Measurements from ENCODE around the gene GTF2F1. TPM values are rescaled to one million over a fixed set of nuclear protein-coding genes. Genes with fewer than 3 reads are reported as not detected.

Gene GTF2F1
- total RNA-seq, 6 experiments from 2014 or later, result 70.4 to 75.1 (median 71.4) TPM

GRCh38 chr19:6396305-6396704, 3.3 kb upstream of the GTF2F1 start:
- Mint-ChIP-seq H3K27ac (no peak overlapping the region), H3K4me3 (no peak overlapping the region), H3K4me1 (ENCODE audit: low read depth) (peaks cover 17% of the 10 kb centered on the region), H3K27me3 (ENCODE audit: insufficient read depth) (peaks cover 7% of the 10 kb centered on the region; the same call in 1 of the 2 replicates), H3K36me3 (ENCODE audit: low read depth) (peaks cover 14% of the 10 kb centered on the region), H3K9me3 (no peaks in the 10 kb centered on the region)
- no peak for DNase-seq
- TF ChIP-seq CTCF (IDR thresholded peaks at IDR 0.05), result no peak

GRCh38 chr19:6394831-6395230, 1.9 kb upstream of the GTF2F1 start:
- no peak for DNase-seq
- H3K27me3 Mint-ChIP-seq (ENCODE audit: insufficient read depth), result peaks cover 7% of the 10 kb centered on the region; the same call in 1 of the 2 replicates
- no peak for TF ChIP-seq CTCF (IDR thresholded peaks at IDR 0.05)
- peaks cover 17% of the 10 kb centered on the region for H3K4me1 Mint-ChIP-seq (ENCODE audit: low read depth)
- H3K9me3 Mint-ChIP-seq, result no peaks in the 10 kb centered on the region
- H3K27ac Mint-ChIP-seq, result peak overlapping the region; percentile 58
- H3K4me3 Mint-ChIP-seq, result peak overlapping the region; percentile 29; the same call in 1 of the 2 replicates
- H3K36me3 Mint-ChIP-seq (ENCODE audit: low read depth), result peaks cover 19% of the 10 kb centered on the region

- peaks cover 7% of the 10 kb centered on the region; the same call in 1 of the 2 replicates for H3K27me3 Mint-ChIP-seq (ENCODE audit: insufficient read depth)
- peaks cover 17% of the 10 kb centered on the region for H3K4me1 Mint-ChIP-seq (ENCODE audit: low read depth)
- no peaks in the 10 kb centered on the region for H3K9me3 Mint-ChIP-seq
- DNase-seq, result no peak
- H3K27ac Mint-ChIP-seq, result peak overlapping the region; percentile 97
- peaks cover 19% of the 10 kb centered on the region for H3K36me3 Mint-ChIP-seq (ENCODE audit: low read depth)
- H3K4me3 Mint-ChIP-seq, result peak overlapping the region; percentile 96
- no peak for TF ChIP-seq CTCF (IDR thresholded peaks at IDR 0.05)
These were observed 1.0 kb upstream of the GTF2F1 start for GRCh38 chr19:6393983-6394412.

GRCh38 chr19:6392221-6393073, 517 bp downstream of the GTF2F1 start:
- Mint-ChIP-seq H3K27ac (peak overlapping the region; percentile 97), H3K9me3 (no peaks in the 10 kb centered on the region), H3K4me3 (peak overlapping the region; percentile 96), H3K4me1 (ENCODE audit: low read depth) (peaks cover 17% of the 10 kb centered on the region), H3K27me3 (ENCODE audit: insufficient read depth) (peaks cover 7% of the 10 kb centered on the region; the same call in 1 of the 2 replicates), H3K36me3 (ENCODE audit: low read depth) (peaks cover 19% of the 10 kb centered on the region)
- no peak for TF ChIP-seq CTCF (IDR thresholded peaks at IDR 0.05)
- DNase-seq, result no peak

- Mint-ChIP-seq H3K4me3 (no peak overlapping the region), H3K9me3 (no peaks in the 10 kb centered on the region), H3K36me3 (ENCODE audit: low read depth) (peaks cover 33% of the 10 kb centered on the region), H3K27me3 (ENCODE audit: insufficient read depth) (no peaks in the 10 kb centered on the region; the same call in 1 of the 2 replicates), H3K27ac (no peak overlapping the region), H3K4me1 (ENCODE audit: low read depth) (peaks cover 9% of the 10 kb centered on the region)
- TF ChIP-seq CTCF (IDR thresholded peaks at IDR 0.05), result no peak
- no peak for DNase-seq
These were observed 5.6 kb downstream of the GTF2F1 start for GRCh38 chr19:6387372-6387771.

All from HFFc6 (cell line).